HepG2 (cell line): ENCODE results near the gene TMEM59. TPM values are rescaled to one million over a fixed set of nuclear protein-coding genes. Genes with fewer than 3 reads are reported as not detected.
"Not testable (repeated sequence)": the region's sequence is repeated elsewhere in the genome, so short reads cannot be mapped to it uniquely, and the experiment has no call there.

Source experiments
- ATAC-seq: fragments of 200-7000 bp; cut with Tn5 transposase; 3 replicates; pipeline ENCODE4 v1.9.1; 2020; ENCODE audit warnings: mild to moderate bottlenecking, moderate library complexity
- BruUV-seq: library from RNA; stranded (reverse); fragments of 400-500 nt; replicated peaks from 2 replicates; lab custom pipeline; 2021; lab: Mats Ljungman, UMichigan
- CTCF ChIA-PET: fragments of 300-600 bp; formaldehyde crosslinking; extraction: SDS; loops from one replicate; lab custom pipeline; 2021; ENCODE audit warnings: low total read pairs, inconsistent platforms, low intra/inter-chr PET ratio; lab: Yijun Ruan, JAX
- POLR2A ChIA-PET: fragments of 350-600 bp; sonication (Branson Sonifier 250); formaldehyde crosslinking; loops from one replicate; lab custom pipeline; 2020; ENCODE audit warnings: antibody characterized with exemption, inconsistent platforms; lab: Yijun Ruan, JAX
- DNase-seq: peaks from one replicate; pipeline ENCODE4 v3.0.0-alpha.2; 2015; ENCODE audit warnings: low spot score
- FAIRE-seq: peaks from 3 replicates; lab custom pipeline; 2011; peaks lifted over from hg19 to GRCh38; lab: Jason Lieb, UNC
- H2AFZ ChIP-seq: one replicate; pipeline ENCODE4 v1.6.1; 2011; ENCODE audit warnings: low read length, inconsistent platforms
- H3K27ac ChIP-seq: fragments of 300-600 bp; 3 replicates; pipeline ENCODE4 v1.8.0; 2011; ENCODE audit warnings: mixed run types, mild to moderate bottlenecking, mixed read lengths, low read length, inconsistent platforms; ENCODE audit not compliant: insufficient read depth; ENCODE audit errors: extremely low read length
- H3K27me3 ChIP-seq, 2 experiments: fragments of 200-600 bp in 1 of 2; 2 replicates in 1 of 2; 3 replicates in 1 of 2; pipeline versions ENCODE4 v1.6.0 to v1.8.0; 2011; ENCODE audit warnings: low read length in 2 of 2, mild to moderate bottlenecking in 2 of 2, moderate library complexity in 2 of 2, inconsistent platforms in 1 of 2; ENCODE audit not compliant: insufficient read depth in 2 of 2, control insufficient read depth in 1 of 2
- H3K36me3 ChIP-seq, 2 experiments: fragments of 200-600 bp in 1 of 2; replicated peaks in 1 of 2; 2 replicates in 1 of 2; 3 replicates in 1 of 2; pipeline versions ENCODE4 v1.5.1 to v1.8.0; 2011; ENCODE audit warnings: low read length in 2 of 2, inconsistent platforms in 1 of 2; ENCODE audit not compliant: insufficient read depth in 2 of 2, control insufficient read depth in 1 of 2
- H3K4me1 ChIP-seq: 2 replicates; pipeline ENCODE4 v1.5.1; 2012; ENCODE audit warnings: low read length, inconsistent platforms; ENCODE audit not compliant: insufficient read depth
- H3K4me2 ChIP-seq: 2 replicates; pipeline ENCODE4 v1.6.0; 2011; ENCODE audit warnings: low read depth, low read length, inconsistent platforms
- H3K4me3 ChIP-seq, 3 experiments: fragments of 200-600 bp in 1 of 3; sonication (generic), shearing (Covaris generic) in 1 of 3; replicated peaks in 1 of 3; 2 replicates each; pipeline ENCODE4 v1.5.1; 2011 to 2016; ENCODE audit warnings: low read length in 3 of 3, inconsistent platforms in 2 of 3, low read depth in 2 of 3, mild to moderate bottlenecking in 2 of 3, control low read depth in 1 of 3, mixed read lengths in 1 of 3; ENCODE audit not compliant: insufficient read depth in 1 of 3
- H3K79me2 ChIP-seq: one replicate; pipeline ENCODE4 v1.6.1; 2011; ENCODE audit warnings: low read length, inconsistent platforms; ENCODE audit not compliant: insufficient read depth
- H3K9ac ChIP-seq: 2 replicates; pipeline ENCODE4 v1.6.0; 2011; ENCODE audit warnings: mild to moderate bottlenecking, low read depth, low read length, inconsistent platforms; ENCODE audit not compliant: insufficient read depth
- H3K9me3 ChIP-seq: 2 replicates; pipeline ENCODE4 v1.5.1; 2012; ENCODE audit warnings: mild to moderate bottlenecking, low read length
- H4K20me1 ChIP-seq: 2 replicates; pipeline ENCODE4 v1.6.0; 2011; ENCODE audit warnings: inconsistent platforms, mild to moderate bottlenecking, low read length, moderate library complexity; ENCODE audit not compliant: insufficient read depth
- ZNF121 ChIP-seq: sonication (generic); formaldehyde crosslinking; IDR thresholded peaks from 2 replicates; pipeline ENCODE4 v1.5.0; 2020; ENCODE audit warnings: mild to moderate bottlenecking, missing genetic modification reagents
- ZNF770 ChIP-seq: sonication (generic); formaldehyde crosslinking; IDR thresholded peaks from 2 replicates; pipeline ENCODE4 v1.5.0; 2020; ENCODE audit warnings: mild to moderate bottlenecking, missing genetic modification reagents
- WGBS: methylation state at CpG from one replicate; pipeline ENCODE4 v1.1.6; 2017; ENCODE audit warnings: low lambda C conversion rate; 5-methylcytosine and 5-hydroxymethylcytosine counted together
- in situ Hi-C: cut with HindIII; loops from 2 replicates; pipeline ENCODE4 v1.10.0; 2017; ENCODE audit warnings: low pct_unique_long_range_greater_than_20kb; ENCODE audit not compliant: extremely low pct_ligation_motif_present
- intact Hi-C: fragments of 100-400 bp; cut with micrococcal nuclease; formaldehyde crosslinking; loops from one replicate; pipeline ENCODE4 v1.10.0; 2022; ENCODE audit not compliant: unreplicated experiment
- polyA plus RNA-seq, 8 experiments: library from polyadenylated mRNA; depleted of rRNA in 3 of 8; stranded (reverse) in 7 of 8; unstranded in 1 of 8; fragments of >200 nt; fragmentation: Illumina TruSeq in 4 of 8; extraction: Trizol in 4 of 8; gene quantifications; 2 replicates each; pipeline versions ENCODE4 v1.2.1 to v1.2.3, GENCODE V29; 2011 to 2016; ENCODE audit warnings: low read depth in 4 of 8, missing spikeins in 1 of 8, mixed read lengths in 1 of 8; ENCODE audit not compliant: insufficient read depth in 1 of 8
- total RNA-seq, 5 experiments: library from RNA; depleted of rRNA; stranded (reverse); fragments of >200 nt; fragmentation: Illumina TruSeq; extraction: Trizol; gene quantifications; 2 replicates each; pipeline ENCODE4 v1.2.3, GENCODE V29; 2016; ENCODE audit warnings: low read depth in 1 of 5

TMEM59 gene
- total and polyA plus RNA-seq, 2 of the 13 experiments (the other 11 are each of a cell fraction or from before 2014, with no cell fraction given): 147 to 363 TPM

DNA sequence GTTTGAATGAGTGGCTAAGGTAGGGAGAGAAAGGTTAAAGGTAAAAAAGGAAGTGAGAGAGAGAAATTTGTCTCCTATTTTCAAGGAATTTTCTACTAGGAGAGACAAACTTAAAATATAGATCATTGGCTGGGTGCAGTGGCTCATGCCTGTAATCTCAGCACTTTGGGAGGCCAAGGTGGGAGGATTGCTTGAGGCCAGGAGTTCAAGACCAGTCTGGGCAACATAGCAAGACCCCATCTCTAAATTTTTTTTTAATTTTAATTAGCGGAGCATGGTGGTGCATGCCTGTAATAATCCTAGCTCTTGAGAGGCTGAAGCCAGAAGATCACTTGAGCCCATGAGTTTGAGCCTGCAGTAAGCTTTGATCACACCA, 41.7 kb upstream of the TMEM59 start:
- H3K4me1 ChIP-seq: peaks cover 38% of the 10 kb centered on the region
- CTCF ChIA-PET, POLR2A ChIA-PET: not testable (repeated sequence)

More for the DNA sequence above, 41.7 kb upstream of the TMEM59 start:
- H4K20me1 ChIP-seq, H3K9me3 ChIP-seq, H3K9ac ChIP-seq, DNase-seq, BruUV-seq, H3K79me2 ChIP-seq, H3K4me3 ChIP-seq, H3K36me3 ChIP-seq, H2AFZ ChIP-seq, H3K27me3 ChIP-seq, intact Hi-C loops, FAIRE-seq, ATAC-seq, in situ Hi-C loops: not testable (repeated sequence)
- H3K27ac ChIP-seq: peak overlapping the region; percentile 38
- peak overlapping the region; percentile 8; the same call in 1 of the 2 replicates for H3K4me2 ChIP-seq
- TF ChIP-seq ZNF770 (CRISPR knock-in tag) (peak; percentile 71), ZNF121 (0 out of 2 replicates have a peak, but pooled peaks have one; percentile 55)
- WGBS: 0% methylated on average over 1 of the region's 1 CpG
